NAMALWA (cell line): ENCODE data around the gene SHISAL1.

Experiments used
- DNase-seq: peaks from one replicate; pipeline ENCODE4 v3.0.0-alpha.2; 2015; ENCODE audit warnings: low spot score

SHISAL1 gene

DNA sequence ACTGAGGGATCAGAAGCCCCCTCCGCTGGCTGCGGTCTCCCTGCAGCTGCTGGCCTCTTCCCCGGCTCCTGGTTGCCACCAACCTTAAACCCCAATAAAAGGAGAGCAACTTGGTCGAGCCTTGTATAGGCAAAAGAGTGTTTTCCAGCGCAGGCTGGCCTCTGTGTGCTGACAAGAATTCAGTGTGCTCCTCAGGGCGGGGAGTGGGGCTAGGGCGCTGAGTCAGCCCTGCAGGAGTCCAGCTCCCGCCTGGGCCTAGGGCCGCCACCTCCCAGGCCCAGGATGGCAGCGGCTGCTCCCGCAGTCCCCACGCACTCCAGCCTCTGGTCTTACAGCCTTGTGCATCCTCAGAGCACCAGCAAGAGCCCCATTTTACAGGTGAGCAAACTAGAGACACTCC lies at the start of gene SHISAL1:
Gene SHISAL1 (minus strand): TSS at position 186 of the 400 bp plus-strand sequence. CDS start 12,006 bp downstream, outside the sequence.
- DNase-seq: no peak

- no peak for DNase-seq
Measured at GRCh38 chr22:44361391-44362126, 48.8 kb upstream of the SHISAL1 start.

GRCh38 chr22:44360668-44361381 lies 48.1 kb upstream of the SHISAL1 start:
- DNase-seq: no peak

GRCh38 chr22:44360306-44360667 lies 47.5 kb upstream of the SHISAL1 start:
- no peak for DNase-seq

- no peak for DNase-seq
Measured at GRCh38 chr22:44359496-44360110, 46.9 kb upstream of the SHISAL1 start.

DNA sequence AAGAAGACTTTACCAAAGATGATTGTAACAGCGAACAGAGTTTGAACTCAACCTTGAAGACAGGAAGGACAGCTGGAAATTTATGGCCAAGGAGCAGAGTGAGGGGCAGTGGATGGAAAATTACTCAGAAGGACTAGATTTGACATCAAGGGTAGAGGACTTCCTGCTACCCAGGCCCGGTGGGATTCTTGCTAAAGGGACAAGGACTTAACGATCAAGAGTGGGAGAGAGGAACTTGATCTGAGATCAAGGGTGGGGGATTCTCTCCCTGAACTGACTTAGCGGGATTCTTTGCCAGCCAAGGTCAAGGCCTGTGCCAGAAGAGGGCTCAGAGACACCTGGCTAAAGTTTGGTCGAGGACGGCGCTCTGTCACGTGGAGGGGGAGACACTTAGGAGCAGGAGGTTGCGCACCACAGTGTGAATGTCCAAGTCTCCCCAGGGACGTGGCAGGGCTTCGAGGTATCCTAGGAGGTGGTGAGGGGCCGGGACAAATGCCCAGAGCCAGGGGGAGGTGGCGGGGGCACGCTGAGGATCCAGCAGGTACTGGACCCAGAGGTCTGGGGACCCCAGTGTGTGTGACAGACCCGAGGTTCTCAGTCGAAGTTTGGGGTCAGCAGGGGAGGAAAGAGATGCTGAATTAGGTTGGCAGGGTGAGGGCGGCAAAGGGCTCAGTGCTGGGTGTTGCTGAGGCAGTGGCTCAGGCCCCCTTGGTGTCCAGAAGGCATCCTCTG lies 46.1 kb upstream of the SHISAL1 start:
- no peak for DNase-seq

GRCh38 chr22:44357966-44358465 lies 45.3 kb upstream of the SHISAL1 start:
- no peak for DNase-seq

DNA sequence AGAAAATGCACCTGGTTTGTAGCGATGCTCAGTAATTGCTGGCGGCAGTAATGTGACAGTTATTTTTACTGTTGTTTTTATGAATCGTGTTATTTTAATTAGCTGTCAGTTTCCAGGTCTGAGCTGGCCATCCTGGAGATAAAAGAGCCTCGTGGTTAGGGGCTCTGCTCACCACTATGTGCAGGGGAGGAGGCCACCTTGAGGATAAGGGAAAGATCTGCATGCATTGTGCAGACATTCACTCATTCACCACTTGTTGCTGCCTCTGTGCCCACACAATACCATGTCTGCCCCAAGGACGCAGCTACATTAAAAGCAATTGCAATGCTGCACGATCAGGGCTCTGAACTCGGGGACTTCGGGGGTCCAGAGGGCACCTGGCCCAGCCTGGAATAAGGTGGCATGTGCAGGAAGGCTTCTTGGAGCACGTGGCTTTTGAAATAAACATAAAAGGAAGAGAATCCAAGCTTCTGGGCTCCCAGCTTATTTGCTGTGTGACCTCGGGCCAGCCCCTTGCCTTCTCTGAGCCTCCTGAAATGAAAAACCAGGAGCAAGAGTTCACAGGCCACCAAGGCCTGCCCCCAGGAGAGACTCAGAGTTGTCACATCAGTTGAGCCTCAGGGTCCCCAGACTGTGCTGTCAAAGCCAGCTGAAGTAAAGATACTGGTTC lies 44.7 kb upstream of the SHISAL1 start:
- no peak for DNase-seq

DNA sequence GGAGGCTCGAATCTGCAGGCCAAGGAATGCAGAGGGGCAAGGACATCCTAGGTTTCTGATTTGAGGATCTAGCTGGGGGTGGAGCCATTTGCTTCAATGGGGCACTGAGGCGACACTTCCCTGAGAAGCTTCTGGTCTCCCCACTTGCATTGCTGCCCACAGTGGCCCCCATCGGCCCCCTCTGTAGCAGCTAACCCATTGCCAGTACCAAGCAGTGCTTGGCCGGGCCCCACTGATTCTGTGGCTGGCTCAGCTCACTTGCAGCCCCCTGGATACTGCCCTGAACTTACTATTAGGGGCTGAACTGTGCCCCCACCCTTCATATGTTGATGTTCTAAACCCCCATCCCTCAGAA lies 42.9 kb upstream of the SHISAL1 start:
- DNase-seq: no peak

DNA sequence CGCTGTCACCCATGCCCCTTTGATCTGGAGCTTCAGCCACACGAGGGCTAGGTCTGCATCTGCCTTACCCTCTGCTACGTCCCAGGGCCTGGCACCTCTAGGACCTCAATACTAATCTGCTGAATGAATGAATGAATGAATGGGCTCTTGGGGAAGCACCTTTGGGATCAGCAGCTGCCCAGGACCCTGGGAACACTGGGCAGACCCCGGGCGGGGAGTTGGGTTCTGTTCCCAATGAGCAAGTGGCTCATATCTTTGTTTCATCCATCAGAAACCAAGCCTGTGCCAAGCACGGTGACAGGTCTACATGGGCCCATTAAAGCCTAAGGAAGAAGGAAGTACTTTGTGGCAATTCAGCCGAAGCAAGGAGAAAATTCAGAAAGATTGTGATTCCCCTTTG lies 41.5 kb upstream of the SHISAL1 start:
- DNase-seq: no peak

DNA sequence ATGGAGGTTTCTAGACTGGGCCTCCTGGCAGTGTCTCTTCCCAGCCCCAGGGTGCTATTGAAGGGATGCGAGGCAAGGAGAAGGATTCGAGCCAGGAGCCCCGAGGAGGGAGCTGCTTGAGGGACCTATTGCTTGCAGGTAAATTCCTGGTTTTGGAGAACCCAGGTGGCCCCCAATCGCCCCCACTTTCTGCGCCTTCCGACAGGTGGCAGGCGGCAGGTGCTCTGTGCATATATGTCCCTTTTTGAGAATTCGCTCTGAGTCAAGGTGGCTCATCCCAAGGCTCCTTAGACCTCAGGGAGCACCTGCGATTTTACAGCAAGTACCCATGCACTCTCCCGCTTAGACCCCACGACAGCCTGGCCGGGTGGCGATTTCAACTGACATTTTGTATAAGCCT lies 40.3 kb upstream of the SHISAL1 start:
- no peak for DNase-seq

DNA sequence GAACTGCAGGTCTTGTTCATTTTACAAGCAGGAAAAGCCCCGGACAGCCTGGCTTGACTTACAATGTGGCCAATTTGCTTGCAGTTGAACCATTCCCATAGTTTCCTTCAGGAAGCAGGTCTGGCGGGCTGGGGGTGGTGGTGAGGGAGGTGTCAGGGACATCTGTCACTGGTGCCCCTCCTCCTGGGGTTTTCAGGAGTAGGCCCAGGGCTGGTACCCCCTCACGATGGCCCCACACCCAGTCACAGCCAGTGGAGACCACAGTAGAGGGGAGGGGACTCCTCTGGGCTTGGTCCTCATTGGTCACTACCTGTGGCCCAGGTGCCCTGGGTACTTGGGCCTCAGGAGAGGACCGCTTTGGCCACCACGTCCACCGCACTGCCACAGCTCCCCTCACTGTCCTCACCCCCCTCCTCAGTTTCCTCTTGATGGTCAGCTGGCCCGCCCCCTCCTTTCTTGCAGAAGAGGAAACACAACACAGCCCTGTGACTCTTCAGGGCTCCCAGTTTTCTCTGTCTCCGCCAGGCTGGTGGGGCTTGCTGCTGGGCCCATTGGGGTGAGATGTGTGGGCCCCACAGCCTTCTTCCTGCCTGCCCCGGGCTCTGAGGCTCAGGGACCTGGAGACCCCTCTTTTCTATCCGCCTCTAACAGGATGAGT lies 39.8 kb upstream of the SHISAL1 start:
- no peak for DNase-seq

GRCh38 chr22:44351685-44352377 lies 39.1 kb upstream of the SHISAL1 start:
- no peak for DNase-seq

DNA sequence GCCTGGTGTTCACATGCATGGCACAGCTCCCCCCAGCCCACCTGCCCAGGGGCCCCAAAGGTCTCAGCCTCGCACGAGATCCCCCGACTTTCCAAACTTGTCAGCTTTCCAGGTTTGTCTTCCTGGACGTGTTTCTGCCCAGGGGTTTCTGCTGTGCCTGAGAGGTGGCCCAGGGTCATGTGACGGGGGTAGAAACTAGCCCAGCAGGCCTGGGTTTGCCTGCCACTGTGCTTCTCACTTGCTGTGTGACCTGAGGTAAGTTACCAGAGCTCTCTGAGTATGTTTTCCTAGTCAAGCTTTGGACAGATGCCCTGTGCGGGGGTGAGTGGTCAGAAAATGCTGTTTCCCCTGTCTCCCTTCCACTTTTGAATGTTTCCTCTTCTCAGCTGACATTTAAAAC lies 38.3 kb upstream of the SHISAL1 start:
- no peak for DNase-seq

DNA sequence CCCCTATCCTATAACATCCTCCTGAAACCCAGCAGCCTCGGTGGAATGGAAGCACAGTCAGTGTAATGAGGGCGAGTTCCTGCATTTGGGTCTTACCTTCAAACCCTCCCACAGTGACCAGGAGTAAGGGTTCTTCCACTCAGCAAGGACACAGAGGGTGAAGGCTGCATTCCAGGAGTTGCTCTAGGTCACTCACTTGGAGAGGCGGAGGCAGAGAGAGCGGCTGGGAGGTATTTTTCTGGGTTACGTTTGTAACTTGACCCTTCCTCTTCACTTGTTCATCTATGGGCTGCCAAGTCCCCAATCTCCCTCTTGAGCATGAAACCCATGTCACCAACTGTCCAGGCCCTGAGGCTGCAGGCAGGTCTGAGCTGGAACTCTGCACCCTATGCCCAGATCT lies 36.8 kb upstream of the SHISAL1 start:
- no peak for DNase-seq

- no peak for DNase-seq
Measured at GRCh38 chr22:44348971-44349560, 36.3 kb upstream of the SHISAL1 start.

GRCh38 chr22:44347549-44347948 lies 34.8 kb upstream of the SHISAL1 start:
- DNase-seq: no peak

DNA sequence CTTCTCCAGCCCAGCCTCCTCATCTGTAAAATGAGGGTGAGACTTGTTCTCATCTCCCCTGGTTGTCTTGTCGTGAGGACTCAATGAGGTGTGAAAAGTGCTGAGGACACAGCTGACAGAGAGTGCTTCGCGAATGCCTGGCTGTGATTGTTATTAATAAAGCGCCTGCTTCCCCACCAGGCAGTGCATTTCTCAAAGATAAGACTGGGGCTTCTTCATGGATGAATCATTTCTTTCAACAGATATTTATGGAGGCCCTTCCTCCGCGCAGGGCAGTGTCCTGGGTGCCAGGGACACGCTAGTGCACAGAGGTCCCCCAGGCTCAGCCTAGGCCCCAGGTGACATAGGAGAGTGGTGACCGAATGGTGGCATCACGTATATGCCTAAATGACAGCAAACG lies 34.3 kb upstream of the SHISAL1 start:
- no peak for DNase-seq

GRCh38 chr22:44345872-44346271 lies 33.1 kb upstream of the SHISAL1 start:
- no peak for DNase-seq

DNA sequence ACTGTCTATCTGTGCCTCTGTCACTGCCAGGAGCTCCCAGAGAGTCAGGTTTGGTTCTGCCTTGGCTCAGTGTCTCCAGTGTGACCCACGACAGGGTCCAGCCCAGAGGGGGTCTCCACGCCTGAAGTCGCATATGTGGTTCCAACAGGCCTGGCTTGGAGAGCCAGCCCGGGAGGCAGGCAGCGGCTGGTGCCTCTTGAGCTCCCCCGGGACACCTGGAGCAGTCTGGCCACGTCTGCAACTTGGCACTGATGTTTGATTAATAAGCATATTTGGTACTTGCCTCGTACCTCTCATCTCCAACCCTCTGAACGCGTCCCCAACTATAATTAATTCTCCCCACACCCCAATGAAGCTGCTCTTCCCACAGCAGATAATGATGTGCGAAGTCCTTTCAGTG lies 31.7 kb upstream of the SHISAL1 start:
- DNase-seq: no peak
